HG02943 (cell line): Measurements from ENCODE around the gene SSBP2.
"Not testable (repeated sequence)": the region's sequence is repeated elsewhere in the genome, so short reads cannot be mapped to it uniquely, and the experiment has no call there.

Experiments used
- ATAC-seq: cut with Tn5 transposase; IDR thresholded peaks from one replicate; pipeline ENCODE4 v1.9.1; 2021; ENCODE audit warnings: mild to moderate bottlenecking, low read depth, moderate library complexity; ENCODE audit not compliant: unreplicated experiment

SSBP2 gene

GRCh38 chr5:81607693-81608092 lies 143.2 kb downstream of the SSBP2 start:
- ATAC-seq: no peak

GRCh38 chr5:81606150-81606549 lies 144.7 kb downstream of the SSBP2 start:
- no peak for ATAC-seq

GRCh38 chr5:81605299-81605698 lies 145.6 kb downstream of the SSBP2 start:
- no peak for ATAC-seq

DNA sequence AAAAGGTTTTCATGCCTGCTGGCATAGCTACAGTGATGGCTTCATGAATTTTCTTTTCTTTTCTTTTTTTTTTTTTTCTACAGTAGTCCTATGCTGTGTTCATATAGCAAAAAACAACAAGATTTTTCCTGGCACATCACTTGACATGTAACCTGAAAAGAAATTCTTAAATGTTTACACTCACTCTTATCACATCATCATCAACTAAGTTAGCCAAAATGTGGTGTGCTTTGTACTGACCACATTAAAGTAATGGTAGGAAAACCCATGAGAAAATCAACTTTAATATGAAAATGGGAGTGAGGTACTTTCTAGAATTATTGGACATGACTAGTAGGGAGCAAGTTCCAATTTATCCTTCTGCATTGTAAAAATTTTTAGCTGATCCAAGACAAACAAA lies 146.7 kb downstream of the SSBP2 start:
- no peak for ATAC-seq

DNA sequence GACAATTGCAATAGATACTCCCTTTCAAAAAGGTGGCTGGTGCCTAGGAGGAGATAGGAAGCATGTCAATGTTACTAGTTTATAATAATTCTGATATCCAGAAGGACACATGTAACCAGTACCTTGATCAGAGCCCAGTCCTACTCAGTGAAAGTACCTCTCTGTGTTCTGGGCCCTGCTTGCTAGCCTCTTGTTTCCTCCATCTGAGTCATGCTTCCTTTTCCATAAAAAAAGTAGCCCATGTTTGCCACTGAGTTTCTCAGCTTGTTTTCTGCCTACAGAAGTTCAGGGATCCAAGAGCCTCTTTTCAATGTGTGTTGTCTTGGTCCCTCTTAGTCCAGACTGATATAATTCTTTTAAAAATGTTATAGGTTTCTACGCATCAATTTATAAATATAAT lies 149.0 kb downstream of the SSBP2 start:
- ATAC-seq: no peak

DNA sequence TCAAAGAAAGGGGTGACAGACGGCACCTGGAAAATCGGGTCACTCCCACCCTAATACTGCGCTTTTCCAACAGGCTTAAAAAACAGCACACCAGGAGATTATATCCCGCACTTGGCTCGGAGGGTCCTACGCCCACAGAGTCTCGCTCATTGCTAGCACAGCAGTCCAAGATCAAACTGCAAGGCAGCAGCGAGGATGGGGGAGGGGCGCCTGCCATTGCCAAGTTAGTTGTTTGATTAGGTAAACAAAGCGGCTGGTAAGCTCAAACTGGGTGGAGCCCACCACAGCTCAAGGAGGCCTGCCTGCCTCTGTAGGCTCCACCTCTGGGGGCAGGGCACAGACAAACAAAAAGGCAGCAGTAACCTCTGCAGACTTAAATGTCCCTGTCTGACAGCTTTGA lies 158.8 kb downstream of the SSBP2 start:
- not testable (repeated sequence) for ATAC-seq

- ATAC-seq: no peak
These were observed 160.2 kb downstream of the SSBP2 start for GRCh38 chr5:81590498-81591384.

- peak; percentile 91 for ATAC-seq
These were observed 171.5 kb downstream of the SSBP2 start for GRCh38 chr5:81579262-81579924.

DNA sequence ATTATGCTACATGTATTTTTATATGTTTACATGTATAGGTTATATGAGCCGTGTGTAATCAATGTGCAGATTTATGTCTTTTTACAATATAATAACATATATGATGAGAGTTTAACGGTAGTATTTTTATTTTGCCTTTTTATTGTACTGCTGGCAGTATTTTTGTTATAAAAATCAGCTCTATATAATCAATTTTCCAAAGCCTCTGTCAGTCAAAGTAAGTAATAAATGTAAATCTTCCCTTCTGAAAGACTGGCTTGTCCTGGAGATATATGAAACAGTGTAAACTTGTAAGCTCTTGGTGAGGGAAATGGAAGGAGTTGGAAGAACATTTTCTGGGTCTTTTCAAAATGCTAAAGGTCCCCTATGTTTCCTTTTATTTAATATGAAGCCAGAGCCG lies 173.8 kb downstream of the SSBP2 start:
- ATAC-seq: no peak

DNA sequence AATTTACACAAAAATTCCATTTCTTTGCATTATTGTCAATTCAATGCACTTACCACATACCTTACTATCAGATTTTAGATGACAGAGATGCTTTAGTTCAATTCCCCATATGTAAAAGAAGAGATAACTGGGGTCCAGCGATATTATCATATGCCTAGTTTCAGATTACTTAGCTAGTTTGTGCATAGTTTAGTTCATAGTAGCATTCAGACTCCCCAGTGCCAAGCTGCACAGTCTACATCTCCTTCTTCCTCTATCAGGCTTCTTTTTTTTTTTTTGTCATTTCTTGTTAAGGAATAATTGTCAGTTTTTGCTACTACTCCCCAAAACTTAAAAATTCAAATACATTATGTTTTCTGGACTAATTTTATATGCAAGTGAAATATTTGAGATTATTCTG lies 175.0 kb downstream of the SSBP2 start:
- no peak for ATAC-seq

DNA sequence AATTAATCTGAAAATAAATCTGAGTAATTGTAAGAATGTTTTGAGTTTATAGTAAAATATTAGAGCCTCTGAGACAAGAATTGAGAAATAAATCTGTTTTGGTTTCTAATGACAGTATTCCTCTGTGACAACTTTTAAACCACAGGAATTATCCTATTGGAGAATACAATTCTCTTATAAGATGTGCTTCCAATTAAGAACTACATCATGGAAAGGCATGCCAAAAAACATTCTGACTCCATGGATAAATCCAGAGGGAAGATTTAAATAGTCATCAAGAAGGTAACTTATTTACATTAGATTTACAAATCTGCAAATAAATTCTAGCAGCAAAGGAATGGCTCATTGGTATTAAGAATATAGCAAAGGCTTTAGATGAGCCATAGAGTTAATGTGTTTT lies 178.7 kb downstream of the SSBP2 start:
- ATAC-seq: no peak

GRCh38 chr5:81558188-81558587 lies 192.7 kb downstream of the SSBP2 start:
- no peak for ATAC-seq

GRCh38 chr5:81556809-81557208 lies 194.1 kb downstream of the SSBP2 start:
- no peak for ATAC-seq

- ATAC-seq: no peak
These were observed 195.0 kb downstream of the SSBP2 start for GRCh38 chr5:81555865-81556264.

DNA sequence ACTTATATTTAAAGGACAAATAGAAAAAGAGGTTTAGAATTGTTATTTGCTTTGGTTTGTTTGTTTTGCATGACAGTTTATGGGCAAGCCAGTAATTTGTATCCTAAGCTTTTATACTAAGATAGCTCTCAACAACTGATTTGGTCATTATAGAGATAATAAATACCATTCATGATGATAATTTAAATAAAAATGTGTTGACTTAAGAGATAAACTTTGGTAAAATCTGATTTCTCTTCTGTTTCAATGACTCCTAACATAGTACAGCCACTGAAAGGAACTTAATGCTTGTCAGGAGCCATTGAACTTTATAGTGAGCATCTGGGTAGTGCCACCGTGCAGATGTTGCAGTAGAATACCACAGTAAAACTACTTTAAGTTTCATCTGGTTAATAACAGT lies 196.2 kb downstream of the SSBP2 start:
- ATAC-seq: no peak

GRCh38 chr5:81553567-81554212 lies 197.2 kb downstream of the SSBP2 start:
- no peak for ATAC-seq

DNA sequence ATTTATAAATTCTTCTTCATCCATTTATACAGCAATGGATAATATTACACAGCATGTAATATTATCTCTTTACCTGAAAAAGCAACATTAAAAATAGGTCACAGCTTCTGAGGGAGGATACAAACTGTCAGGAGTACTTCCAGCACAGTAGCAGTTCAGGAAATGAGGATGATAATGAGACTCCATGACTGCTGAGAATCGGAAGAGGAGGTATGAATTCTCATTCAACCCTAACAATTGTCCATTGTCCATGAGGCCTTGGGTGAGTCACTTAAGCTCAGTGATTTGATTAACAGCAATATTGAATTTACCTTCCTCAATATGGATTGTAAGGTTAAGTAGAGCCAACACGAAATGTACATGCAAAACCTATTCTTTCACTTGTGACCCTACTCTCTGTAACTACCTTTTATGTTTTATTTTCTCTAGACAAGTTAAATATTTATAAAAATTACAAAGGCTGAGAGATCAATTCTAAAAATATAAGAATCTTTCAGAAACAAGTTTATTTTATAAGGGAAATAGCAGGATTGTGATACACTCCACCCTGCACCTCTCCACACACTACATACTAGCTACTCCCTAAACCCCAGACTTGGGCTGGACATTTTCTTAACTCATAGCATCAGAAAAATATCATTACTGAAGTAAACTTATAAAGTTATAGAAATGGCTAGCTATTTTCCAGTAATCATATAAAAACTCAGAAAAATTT lies 197.9 kb downstream of the SSBP2 start:
- ATAC-seq: no peak

- ATAC-seq: no peak
These were observed 201.8 kb downstream of the SSBP2 start for GRCh38 chr5:81549123-81549522.

GRCh38 chr5:81547001-81547400 lies 203.9 kb downstream of the SSBP2 start:
- ATAC-seq: no peak

DNA sequence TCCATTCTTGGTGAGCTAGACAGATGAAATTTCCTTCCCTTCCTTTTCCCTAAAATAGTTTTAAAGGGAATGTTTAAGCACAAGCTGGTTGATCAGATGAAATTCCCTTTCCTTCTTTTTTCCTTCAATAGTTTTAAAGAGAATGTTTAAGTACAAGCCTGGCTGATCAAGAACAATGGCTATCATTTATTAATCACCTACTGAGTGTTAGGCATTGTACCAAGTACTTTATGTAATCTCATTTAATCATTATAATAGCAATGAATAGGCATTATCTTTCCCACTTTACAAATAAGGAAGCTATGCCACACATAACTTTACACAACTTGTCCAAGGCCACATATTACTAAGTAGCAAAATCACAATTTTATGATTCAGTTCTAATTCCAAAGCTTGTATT lies 205.0 kb downstream of the SSBP2 start:
- ATAC-seq: no peak
